ENCODE data around the gene SLC51B.

SLC51B gene

GRCh38 chr15:65062726-65063125 lies 17.5 kb downstream of the SLC51B start:
- H3K4me3 ChIP-seq (ENCODE audit: insufficient read depth, low read depth, low read length): no peak overlapping the region
- no peak overlapping the region for H3K27ac ChIP-seq (ENCODE audit: insufficient read depth, low read depth, low read length, poor library complexity, severe bottlenecking)
- H3K27me3 ChIP-seq (ENCODE audit: control insufficient read depth, insufficient read depth, low read length, poor library complexity, severe bottlenecking): peaks cover 5% of the 10 kb centered on the region
- H3K4me1 ChIP-seq (ENCODE audit: control insufficient read depth, insufficient read depth, low read length): peaks cover 19% of the 10 kb centered on the region
- WGBS, 2 experiments: 92 to 93% methylated on average over 5 of the region's 5 CpGs
- no peaks in the 10 kb centered on the region for H3K36me3 ChIP-seq (ENCODE audit: control insufficient read depth, insufficient read depth, low read length)
- no peaks in the 10 kb centered on the region for H3K9me3 ChIP-seq (ENCODE audit: control insufficient read depth, low read length)

GRCh38 chr15:65066001-65066634 lies 20.9 kb downstream of the SLC51B start:
- Histone ChIP-seq H3K36me3 (ENCODE audit: control insufficient read depth, insufficient read depth, low read length) (no peaks in the 10 kb centered on the region), H3K4me1 (ENCODE audit: control insufficient read depth, insufficient read depth, low read length) (peaks cover 26% of the 10 kb centered on the region), H3K27me3 (ENCODE audit: control insufficient read depth, insufficient read depth, low read length, poor library complexity, severe bottlenecking) (peaks cover 11% of the 10 kb centered on the region), H3K27ac (ENCODE audit: insufficient read depth, low read depth, low read length, poor library complexity, severe bottlenecking) (no peak overlapping the region), H3K4me3 (ENCODE audit: insufficient read depth, low read depth, low read length) (no peak overlapping the region), H3K9me3 (ENCODE audit: control insufficient read depth, low read length) (no peaks in the 10 kb centered on the region)
- WGBS, 2 experiments: 43 to 61% methylated on average over 2 to 3 of the region's 3 CpGs

GRCh38 chr15:65066635-65067316 lies 21.6 kb downstream of the SLC51B start:
- Histone ChIP-seq H3K9me3 (ENCODE audit: control insufficient read depth, low read length) (no peaks in the 10 kb centered on the region), H3K27me3 (ENCODE audit: control insufficient read depth, insufficient read depth, low read length, poor library complexity, severe bottlenecking) (peaks cover 11% of the 10 kb centered on the region), H3K36me3 (ENCODE audit: control insufficient read depth, insufficient read depth, low read length) (no peaks in the 10 kb centered on the region), H3K27ac (ENCODE audit: insufficient read depth, low read depth, low read length, poor library complexity, severe bottlenecking) (peak overlapping the region; percentile 39), H3K4me1 (ENCODE audit: control insufficient read depth, insufficient read depth, low read length) (peaks cover 28% of the 10 kb centered on the region), H3K4me3 (ENCODE audit: insufficient read depth, low read depth, low read length) (peak overlapping the region; percentile 47)
- 11 to 14% methylated on average over 9 of the region's 9 CpGs for WGBS, 2 experiments

GRCh38 chr15:65067317-65067644 lies 22.1 kb downstream of the SLC51B start:
- Histone ChIP-seq H3K9me3 (ENCODE audit: control insufficient read depth, low read length) (no peaks in the 10 kb centered on the region), H3K27ac (ENCODE audit: insufficient read depth, low read depth, low read length, poor library complexity, severe bottlenecking) (no peak overlapping the region), H3K27me3 (ENCODE audit: control insufficient read depth, insufficient read depth, low read length, poor library complexity, severe bottlenecking) (peaks cover 11% of the 10 kb centered on the region), H3K36me3 (ENCODE audit: control insufficient read depth, insufficient read depth, low read length) (no peaks in the 10 kb centered on the region), H3K4me1 (ENCODE audit: control insufficient read depth, insufficient read depth, low read length) (peaks cover 28% of the 10 kb centered on the region), H3K4me3 (ENCODE audit: insufficient read depth, low read depth, low read length) (peak overlapping the region; percentile 47)
- 0 to 1% methylated on average over 8 of the region's 8 CpGs for WGBS, 2 experiments

GRCh38 chr15:65067645-65068402 lies 22.6 kb downstream of the SLC51B start, which contains the start of gene RASL12:
RASL12 (minus strand) TSS chr15:65067991; CDS start chr15:65067835, 156 bp downstream.
- no peaks in the 10 kb centered on the region for H3K9me3 ChIP-seq (ENCODE audit: control insufficient read depth, low read length)
- peaks cover 28% of the 10 kb centered on the region for H3K4me1 ChIP-seq (ENCODE audit: control insufficient read depth, insufficient read depth, low read length)
- peak within 1 kb of the TSS; percentile 47 for H3K4me3 ChIP-seq (ENCODE audit: insufficient read depth, low read depth, low read length)
- peak within 1 kb of the TSS; percentile 39 for H3K27ac ChIP-seq (ENCODE audit: insufficient read depth, low read depth, low read length, poor library complexity, severe bottlenecking)
- 1% methylated on average over 66 of the region's 66 CpGs for WGBS, 2 experiments
- no peaks in the 10 kb centered on the region for H3K36me3 ChIP-seq (ENCODE audit: control insufficient read depth, insufficient read depth, low read length)
- peaks cover 11% of the 10 kb centered on the region for H3K27me3 ChIP-seq (ENCODE audit: control insufficient read depth, insufficient read depth, low read length, poor library complexity, severe bottlenecking)

GRCh38 chr15:65068403-65068788 lies 23.2 kb downstream of the SLC51B start:
- Histone ChIP-seq H3K27ac (ENCODE audit: insufficient read depth, low read depth, low read length, poor library complexity, severe bottlenecking) (no peak overlapping the region), H3K36me3 (ENCODE audit: control insufficient read depth, insufficient read depth, low read length) (no peaks in the 10 kb centered on the region), H3K27me3 (ENCODE audit: control insufficient read depth, insufficient read depth, low read length, poor library complexity, severe bottlenecking) (peaks cover 11% of the 10 kb centered on the region), H3K4me1 (ENCODE audit: control insufficient read depth, insufficient read depth, low read length) (peaks cover 28% of the 10 kb centered on the region), H3K9me3 (ENCODE audit: control insufficient read depth, low read length) (no peaks in the 10 kb centered on the region), H3K4me3 (ENCODE audit: insufficient read depth, low read depth, low read length) (no peak overlapping the region)
- 70 to 73% methylated on average over 3 of the region's 3 CpGs for WGBS, 2 experiments

- no peaks in the 10 kb centered on the region for H3K36me3 ChIP-seq (ENCODE audit: control insufficient read depth, insufficient read depth, low read length)
- peaks cover 28% of the 10 kb centered on the region for H3K4me1 ChIP-seq (ENCODE audit: control insufficient read depth, insufficient read depth, low read length)
- no peaks in the 10 kb centered on the region for H3K9me3 ChIP-seq (ENCODE audit: control insufficient read depth, low read length)
- H3K27me3 ChIP-seq (ENCODE audit: control insufficient read depth, insufficient read depth, low read length, poor library complexity, severe bottlenecking): peaks cover 11% of the 10 kb centered on the region
- 89 to 95% methylated on average over 1 of the region's 1 CpG for WGBS, 2 experiments
- no peak overlapping the region for H3K4me3 ChIP-seq (ENCODE audit: insufficient read depth, low read depth, low read length)
- H3K27ac ChIP-seq (ENCODE audit: insufficient read depth, low read depth, low read length, poor library complexity, severe bottlenecking): no peak overlapping the region
These were observed 24.0 kb downstream of the SLC51B start for GRCh38 chr15:65069179-65069578.

GRCh38 chr15:65069779-65070546 lies 24.8 kb downstream of the SLC51B start:
- peaks cover 27% of the 10 kb centered on the region for H3K4me1 ChIP-seq (ENCODE audit: control insufficient read depth, insufficient read depth, low read length)
- H3K27me3 ChIP-seq (ENCODE audit: control insufficient read depth, insufficient read depth, low read length, poor library complexity, severe bottlenecking): peaks cover 11% of the 10 kb centered on the region
- H3K9me3 ChIP-seq (ENCODE audit: control insufficient read depth, low read length): no peaks in the 10 kb centered on the region
- no peak overlapping the region for H3K27ac ChIP-seq (ENCODE audit: insufficient read depth, low read depth, low read length, poor library complexity, severe bottlenecking)
- no peaks in the 10 kb centered on the region for H3K36me3 ChIP-seq (ENCODE audit: control insufficient read depth, insufficient read depth, low read length)
- 92% methylated on average over 5 of the region's 5 CpGs for WGBS, 2 experiments
- no peak overlapping the region for H3K4me3 ChIP-seq (ENCODE audit: insufficient read depth, low read depth, low read length)

- Histone ChIP-seq H3K9me3 (ENCODE audit: control insufficient read depth, low read length) (no peaks in the 10 kb centered on the region), H3K4me3 (ENCODE audit: insufficient read depth, low read depth, low read length) (no peak overlapping the region), H3K4me1 (ENCODE audit: control insufficient read depth, insufficient read depth, low read length) (peaks cover 17% of the 10 kb centered on the region), H3K36me3 (ENCODE audit: control insufficient read depth, insufficient read depth, low read length) (no peaks in the 10 kb centered on the region), H3K27ac (ENCODE audit: insufficient read depth, low read depth, low read length, poor library complexity, severe bottlenecking) (no peak overlapping the region), H3K27me3 (ENCODE audit: control insufficient read depth, insufficient read depth, low read length, poor library complexity, severe bottlenecking) (peaks cover 11% of the 10 kb centered on the region)
- 64 to 74% methylated on average over 5 of the region's 5 CpGs for WGBS, 2 experiments
These were observed 26.2 kb downstream of the SLC51B start for GRCh38 chr15:65071381-65071811.
